GM23338 (cell line): ENCODE measurements around the gene HTR6. TPM values are rescaled to one million over a fixed set of nuclear protein-coding genes. Genes with fewer than 3 reads are reported as not detected.

Experiments
- ATAC-seq: fragments of 200-7000 bp; cut with Tn5 transposase; 3 replicates; pipeline ENCODE4 v1.9.1; 2020
- DNase-seq: peaks from one replicate; pipeline ENCODE4 v3.0.0-alpha.2; 2015; ENCODE audit warnings: low spot score
- H2AFZ ChIP-seq: fragments of 200-600 bp; sonication (generic); 2 replicates; pipeline ENCODE4 v1.8.0; 2016; ENCODE audit warnings: antibody characterized with exemption, mild to moderate bottlenecking, moderate library complexity
- H3F3A ChIP-seq: fragments of 200-600 bp; sonication (generic); replicated peaks from 2 replicates; pipeline ENCODE4 v1.8.0; 2017; ENCODE audit warnings: antibody characterized with exemption, mixed run types, low read depth
- H3K27ac ChIP-seq: fragments of 200-600 bp; sonication (generic); 2 replicates; pipeline ENCODE4 v1.6.1; 2016; ENCODE audit warnings: low read depth
- H3K27me3 ChIP-seq: fragments of 200-600 bp; sonication (generic); 2 replicates; pipeline ENCODE4 v1.8.0; 2016; ENCODE audit warnings: mild to moderate bottlenecking, mixed run types, moderate library complexity; ENCODE audit not compliant: insufficient read depth
- H3K36me3 ChIP-seq: fragments of 200-600 bp; sonication (generic); 2 replicates; pipeline ENCODE4 v1.8.0; 2016; ENCODE audit warnings: mild to moderate bottlenecking; ENCODE audit not compliant: insufficient read depth
- H3K4me1 ChIP-seq: fragments of 200-600 bp; sonication (generic); 2 replicates; pipeline ENCODE4 v1.8.0; 2016; ENCODE audit warnings: mild to moderate bottlenecking, moderate library complexity; ENCODE audit not compliant: insufficient read depth
- H3K4me2 ChIP-seq: fragments of 200-600 bp; sonication (generic); 2 replicates; pipeline ENCODE4 v1.7.1; 2017; ENCODE audit warnings: mixed run types
- H3K4me3 ChIP-seq: fragments of 200-600 bp; sonication (generic); 2 replicates; pipeline ENCODE4 v1.6.1; 2016; ENCODE audit warnings: mixed run types
- H3K79me2 ChIP-seq: fragments of 200-600 bp; sonication (generic); replicated peaks from 2 replicates; pipeline ENCODE4 v1.8.0; 2017; ENCODE audit warnings: mild to moderate bottlenecking; ENCODE audit not compliant: insufficient read depth
- H3K9me2 ChIP-seq: fragments of 200-600 bp; sonication (generic); 2 replicates; pipeline ENCODE4 v1.8.0; 2017; ENCODE audit not compliant: insufficient read depth
- H4K20me1 ChIP-seq: fragments of 200-600 bp; sonication (generic); replicated peaks from 2 replicates; pipeline ENCODE4 v1.8.0; 2017; ENCODE audit warnings: mild to moderate bottlenecking; ENCODE audit not compliant: insufficient read depth
- H3K27ac Mint-ChIP-seq: 2 replicates; pipeline ENCODE4 v1.8.0; 2020; ENCODE audit warnings: inconsistent platforms, mild to moderate bottlenecking, moderate library complexity, mixed read lengths
- H3K27me3 Mint-ChIP-seq: 3 replicates; pipeline ENCODE4 v1.8.0; 2022; ENCODE audit warnings: low read depth, mild to moderate bottlenecking, moderate library complexity, mixed read lengths, inconsistent platforms; ENCODE audit not compliant: insufficient read depth, poor library complexity
- H3K36me3 Mint-ChIP-seq: 3 replicates; pipeline ENCODE4 v1.8.0; 2021; ENCODE audit warnings: low read depth, mild to moderate bottlenecking, inconsistent platforms, moderate library complexity, mixed read lengths
- H3K4me1 Mint-ChIP-seq: 3 replicates; pipeline ENCODE4 v1.8.0; 2020; ENCODE audit warnings: mild to moderate bottlenecking, inconsistent platforms, mixed read lengths
- H3K4me3 Mint-ChIP-seq: 3 replicates; pipeline ENCODE4 v1.8.0; 2021; ENCODE audit warnings: moderate library complexity, mild to moderate bottlenecking, inconsistent platforms, mixed read lengths
- H3K9me3 Mint-ChIP-seq: 3 replicates; pipeline ENCODE4 v1.8.0; 2020; ENCODE audit warnings: moderate library complexity, mild to moderate bottlenecking, inconsistent platforms, mixed read lengths
- CREB1 ChIP-seq: fragments of 250-450 bp; sonication (Bioruptor Pico); IDR thresholded peaks from 2 replicates; pipeline ENCODE4 v1.5.0; 2020; ENCODE audit warnings: low read depth, mild to moderate bottlenecking, moderate library complexity
- EZH2phosphoT487 ChIP-seq: fragments of 200-600 bp; sonication (generic); IDR thresholded peaks from one replicate; pipeline ENCODE4 v1.8.1; 2018; ENCODE audit warnings: antibody characterized with exemption; ENCODE audit not compliant: unreplicated experiment
- JUNB ChIP-seq: IDR thresholded peaks from one replicate; pipeline ENCODE4 v1.6.1; 2016; ENCODE audit warnings: antibody characterized with exemption; ENCODE audit not compliant: unreplicated experiment
- NANOG ChIP-seq: IDR thresholded peaks from 2 replicates; pipeline ENCODE4 v1.6.1; 2016; ENCODE audit warnings: antibody characterized with exemption, borderline replicate concordance
- POLR2AphosphoS5 ChIP-seq: IDR thresholded peaks from 2 replicates; pipeline ENCODE4 v1.6.1; 2016; ENCODE audit warnings: antibody characterized with exemption, low read depth
- REST ChIP-seq: IDR thresholded peaks from one replicate; pipeline ENCODE4 v1.6.1; 2018; ENCODE audit warnings: antibody characterized with exemption; ENCODE audit not compliant: unreplicated experiment
- STAT1 ChIP-seq: IDR thresholded peaks from one replicate; pipeline ENCODE4 v1.6.1; 2016; ENCODE audit warnings: antibody characterized with exemption; ENCODE audit not compliant: unreplicated experiment
- ZNF114 ChIP-seq: fragments of 250-450 bp; sonication (Bioruptor Pico); IDR thresholded peaks from 2 replicates; pipeline ENCODE4 v1.5.0; 2020; ENCODE audit warnings: mild to moderate bottlenecking, moderate library complexity
- ZNF331 ChIP-seq: fragments of 250-450 bp; sonication (Bioruptor Pico); IDR thresholded peaks from 2 replicates; pipeline ENCODE4 v1.5.0; 2020; ENCODE audit warnings: low read depth, mild to moderate bottlenecking, moderate library complexity
- polyA plus RNA-seq: library from polyadenylated mRNA; unstranded; fragments of >200 nt; fragmentation: Nextera tagmentation; extraction: Ambion mirVana; gene quantifications from 2 replicates; pipeline ENCODE4 v1.2.1, GENCODE V29; 2016
- total RNA-seq: library from RNA; depleted of rRNA; stranded (reverse); fragments of >200 nt; shearing (Covaris generic); gene quantifications from 2 replicates; pipeline ENCODE4 v1.2.3, GENCODE V29; 2014
- TF ChIP-seq, protein P1 (sequence below): IDR thresholded peaks from 2 replicates; pipeline ENCODE4 v1.6.1; 2016; ENCODE audit warnings: antibody characterized with exemption

HTR6 gene
- total and polyA plus RNA-seq, 2 experiments from 2014 or later = 0.26 to 0.66 TPM

DNA sequence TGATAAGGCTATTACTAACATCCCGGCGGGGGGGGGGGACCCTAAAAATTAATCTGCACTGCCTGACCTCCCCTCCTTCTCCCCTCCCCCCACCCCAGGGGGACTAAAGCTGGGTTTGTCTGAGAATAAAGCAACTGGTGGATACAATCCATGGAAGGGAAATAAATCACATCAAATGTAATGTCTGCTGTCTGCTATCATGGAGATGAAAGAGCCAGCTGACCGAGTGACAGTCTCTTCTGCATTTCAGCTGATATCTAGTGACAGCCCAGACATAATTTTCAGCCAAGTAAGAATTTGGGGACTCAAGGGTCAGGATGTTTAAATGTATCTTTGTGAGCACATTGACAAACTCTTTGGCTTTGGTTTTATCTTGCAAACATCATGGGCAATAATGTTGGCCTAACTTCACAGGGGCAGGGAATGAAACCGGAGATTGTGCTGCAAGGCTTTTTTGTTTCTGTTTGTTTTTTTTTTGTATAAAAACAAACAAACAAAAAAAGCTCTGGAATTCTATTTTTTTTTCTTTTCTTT lies 44.7 kb downstream of the HTR6 start (continued):
- TF ChIP-seq REST (no peak), EZH2phosphoT487 (no peak), JUNB (no peak), CREB1 (CRISPR knock-in tag) (no peak), NANOG (no peak), ZNF114 (no peak), POLR2AphosphoS5 (no peak), ZNF331 (CRISPR knock-in tag) (no peak)
- TF ChIP-seq, protein P1, sequence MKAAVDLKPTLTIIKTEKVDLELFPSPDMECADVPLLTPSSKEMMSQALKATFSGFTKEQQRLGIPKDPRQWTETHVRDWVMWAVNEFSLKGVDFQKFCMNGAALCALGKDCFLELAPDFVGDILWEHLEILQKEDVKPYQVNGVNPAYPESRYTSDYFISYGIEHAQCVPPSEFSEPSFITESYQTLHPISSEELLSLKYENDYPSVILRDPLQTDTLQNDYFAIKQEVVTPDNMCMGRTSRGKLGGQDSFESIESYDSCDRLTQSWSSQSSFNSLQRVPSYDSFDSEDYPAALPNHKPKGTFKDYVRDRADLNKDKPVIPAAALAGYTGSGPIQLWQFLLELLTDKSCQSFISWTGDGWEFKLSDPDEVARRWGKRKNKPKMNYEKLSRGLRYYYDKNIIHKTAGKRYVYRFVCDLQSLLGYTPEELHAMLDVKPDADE = no peak

GRCh38 chr1:19710825-19711611 lies 46.3 kb downstream of the HTR6 start:
- no peaks in the 10 kb centered on the region for H3K9me2 ChIP-seq
- no peaks in the 10 kb centered on the region for H3K27me3 Mint-ChIP-seq
- no peak overlapping the region for H3K27ac ChIP-seq
- H3K4me2 ChIP-seq = no peak overlapping the region
- H3K27me3 ChIP-seq = no peaks in the 10 kb centered on the region
- peaks cover 10% of the 10 kb centered on the region for H3K4me1 Mint-ChIP-seq
- H3K9me3 Mint-ChIP-seq = no peaks in the 10 kb centered on the region
- no peak overlapping the region for H3K27ac Mint-ChIP-seq
- H3K79me2 ChIP-seq = no peaks in the 10 kb centered on the region
- no peaks in the 10 kb centered on the region for H4K20me1 ChIP-seq
- H3K4me3 ChIP-seq = no peak overlapping the region
- H3K36me3 Mint-ChIP-seq = no peaks in the 10 kb centered on the region
- no peak overlapping the region for H3K4me3 Mint-ChIP-seq
- H3K4me1 ChIP-seq = no peaks in the 10 kb centered on the region
- ATAC-seq (no peak), DNase-seq (no peak)
- no peaks in the 10 kb centered on the region for H3K36me3 ChIP-seq
- H3F3A ChIP-seq = no peaks in the 10 kb centered on the region
- no peak overlapping the region for H2AFZ ChIP-seq
- TF ChIP-seq NANOG = no peak
- TF ChIP-seq STAT1 = no peak
- no peak for TF ChIP-seq POLR2AphosphoS5
- TF ChIP-seq REST = no peak
- TF ChIP-seq, protein P1 = no peak
- TF ChIP-seq ZNF114 = no peak
- TF ChIP-seq JUNB = no peak
- no peak for TF ChIP-seq CREB1 (CRISPR knock-in tag)
- TF ChIP-seq ZNF331 (CRISPR knock-in tag) = no peak
